ENCODE measurements around the gene ASB9. TPM values are rescaled to one million over a fixed set of nuclear protein-coding genes. Genes with fewer than 3 reads are reported as not detected.

Gene ASB9
- total RNA-seq, 2 experiments from 2014 or later: not detected

DNA sequence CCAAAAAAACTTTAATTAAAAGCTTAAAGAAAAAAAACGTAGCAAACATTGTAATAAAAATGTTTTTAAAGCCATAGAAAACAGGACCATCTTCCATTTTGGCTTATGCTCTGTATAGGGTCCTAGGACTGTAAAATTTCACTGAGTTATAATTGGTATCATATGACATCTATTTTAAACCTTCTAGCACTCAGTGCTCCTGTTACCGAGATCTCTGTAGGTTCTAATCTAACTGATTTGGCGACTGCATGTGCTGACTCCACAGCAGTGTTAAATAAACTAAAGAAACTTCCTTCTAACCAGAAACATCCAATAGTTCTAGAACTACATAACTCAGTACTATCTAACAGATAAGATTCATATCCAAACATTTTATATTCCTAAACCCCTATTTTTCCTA, 45.6 kb upstream of the ASB9 start, which contains the start of gene ASB11:
TSS of gene ASB11 (minus strand) at position 132 of the 400 bp plus-strand sequence. CDS start at position 97, 35 bp downstream.
- no TSS peak for BruUV-seq (replicated peaks)
- CTCF ChIA-PET (ENCODE audit: unreplicated experiment): no interaction called here
- Histone ChIP-seq H3K9me2 (ENCODE audit: insufficient read depth, low read length) (no peaks in the 10 kb centered on the region), H4K20me1 (ENCODE audit: insufficient read depth, low read length) (no peaks in the 10 kb centered on the region), H3K4me3 (ENCODE audit: low read depth, low read length, poor library complexity, severe bottlenecking) (no peak within 1 kb of the TSS), H3K4me2 (ENCODE audit: low read length) (no peak within 1 kb of the TSS), H3K27ac (ENCODE audit: low read depth, low read length, poor library complexity, severe bottlenecking) (no peak within 1 kb of the TSS), H2AFZ (ENCODE audit: low read length) (no peak within 1 kb of the TSS), H3K4me1 (ENCODE audit: insufficient read depth, low read length, poor library complexity, severe bottlenecking) (no peaks in the 10 kb centered on the region), H3K79me2 (ENCODE audit: insufficient read depth, low read depth, low read length) (no peaks in the 10 kb centered on the region), H3K36me3 (ENCODE audit: insufficient read depth, low read length) (peaks cover 4% of the 10 kb centered on the region; the same call in 1 of the 2 replicates), H3K9me3 (ENCODE audit: low read length) (no peaks in the 10 kb centered on the region)
- intact Hi-C loops (cut with micrococcal nuclease; ENCODE audit: unreplicated experiment): no loop called here
- POLR2A ChIA-PET: no interaction called here
- no peak for DNase-seq (ENCODE audit: low spot score)
- TF ChIP-seq, protein P1, sequence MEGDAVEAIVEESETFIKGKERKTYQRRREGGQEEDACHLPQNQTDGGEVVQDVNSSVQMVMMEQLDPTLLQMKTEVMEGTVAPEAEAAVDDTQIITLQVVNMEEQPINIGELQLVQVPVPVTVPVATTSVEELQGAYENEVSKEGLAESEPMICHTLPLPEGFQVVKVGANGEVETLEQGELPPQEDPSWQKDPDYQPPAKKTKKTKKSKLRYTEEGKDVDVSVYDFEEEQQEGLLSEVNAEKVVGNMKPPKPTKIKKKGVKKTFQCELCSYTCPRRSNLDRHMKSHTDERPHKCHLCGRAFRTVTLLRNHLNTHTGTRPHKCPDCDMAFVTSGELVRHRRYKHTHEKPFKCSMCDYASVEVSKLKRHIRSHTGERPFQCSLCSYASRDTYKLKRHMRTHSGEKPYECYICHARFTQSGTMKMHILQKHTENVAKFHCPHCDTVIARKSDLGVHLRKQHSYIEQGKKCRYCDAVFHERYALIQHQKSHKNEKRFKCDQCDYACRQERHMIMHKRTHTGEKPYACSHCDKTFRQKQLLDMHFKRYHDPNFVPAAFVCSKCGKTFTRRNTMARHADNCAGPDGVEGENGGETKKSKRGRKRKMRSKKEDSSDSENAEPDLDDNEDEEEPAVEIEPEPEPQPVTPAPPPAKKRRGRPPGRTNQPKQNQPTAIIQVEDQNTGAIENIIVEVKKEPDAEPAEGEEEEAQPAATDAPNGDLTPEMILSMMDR (conservative IDR thresholded peaks at IDR 0.05; ENCODE audit: low read length): no peak
- TF ChIP-seq EZH2phosphoT487 (IDR thresholded peaks at IDR 0.05; ENCODE audit: borderline replicate concordance, low read depth, low read length): no peak

DNA sequence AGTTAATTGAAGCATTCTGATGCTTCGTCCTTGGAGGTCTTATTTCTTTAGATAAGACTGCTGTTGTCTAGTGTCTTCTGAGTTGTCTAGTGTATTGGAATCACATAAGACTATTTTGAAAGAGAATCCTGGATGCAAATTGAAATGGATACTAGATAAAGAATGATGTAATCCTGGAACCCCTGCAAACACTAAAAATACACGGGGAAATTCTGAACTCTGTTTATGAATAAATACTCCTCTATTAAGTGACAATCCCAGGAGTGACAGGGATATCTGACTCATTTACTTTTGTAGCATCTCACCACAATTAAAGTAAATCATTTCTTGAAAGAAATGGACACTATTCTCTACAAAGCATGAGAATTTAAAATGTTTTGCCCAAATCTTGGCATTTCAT, 44.6 kb upstream of the ASB9 start:
- Histone ChIP-seq H4K20me1 (ENCODE audit: insufficient read depth, low read length) (no peaks in the 10 kb centered on the region), H3K4me2 (ENCODE audit: low read length) (no peak overlapping the region), H3K79me2 (ENCODE audit: insufficient read depth, low read depth, low read length) (no peaks in the 10 kb centered on the region), H3K9me3 (ENCODE audit: low read length) (no peaks in the 10 kb centered on the region), H3K9me2 (ENCODE audit: insufficient read depth, low read length) (no peaks in the 10 kb centered on the region), H2AFZ (ENCODE audit: low read length) (no peak overlapping the region), H3K4me1 (ENCODE audit: insufficient read depth, low read length, poor library complexity, severe bottlenecking) (no peaks in the 10 kb centered on the region), H3K36me3 (ENCODE audit: insufficient read depth, low read length) (no peaks in the 10 kb centered on the region), H3K4me3 (ENCODE audit: low read depth, low read length, poor library complexity, severe bottlenecking) (no peak overlapping the region), H3K27ac (ENCODE audit: low read depth, low read length, poor library complexity, severe bottlenecking) (no peak overlapping the region)
- no TSS peak for BruUV-seq (replicated peaks)
- ChIA-PET CTCF (ENCODE audit: unreplicated experiment) (no interaction called here), POLR2A (no interaction called here)
- intact Hi-C loops (cut with micrococcal nuclease; ENCODE audit: unreplicated experiment): no loop called here
- no peak for DNase-seq (ENCODE audit: low spot score)
- TF ChIP-seq EZH2phosphoT487 (IDR thresholded peaks at IDR 0.05; ENCODE audit: borderline replicate concordance, low read depth, low read length): no peak
- TF ChIP-seq, protein P1 (conservative IDR thresholded peaks at IDR 0.05; ENCODE audit: low read length): no peak

DNA sequence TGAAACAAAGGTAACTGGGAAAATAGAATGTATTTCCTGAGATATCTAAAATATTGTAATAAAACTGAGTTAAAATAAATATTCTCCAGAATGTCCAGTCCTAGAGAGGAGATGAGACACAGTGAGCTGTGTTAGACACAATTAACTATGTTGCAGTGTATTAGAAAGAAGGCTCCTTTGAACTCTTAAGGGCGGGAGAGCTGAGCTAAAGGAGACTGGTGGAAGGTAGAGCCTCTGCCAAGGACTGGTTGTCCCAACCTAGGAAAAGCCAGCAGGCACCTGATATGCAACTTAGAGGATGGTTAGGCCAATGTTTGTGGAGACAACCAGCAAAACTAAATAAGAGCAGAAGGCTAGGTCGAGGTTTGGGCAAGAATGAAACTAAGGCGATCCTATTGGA, 41.2 kb upstream of the ASB9 start:
- H4K20me1 ChIP-seq (ENCODE audit: insufficient read depth, low read length): no peaks in the 10 kb centered on the region
- no peak overlapping the region for H3K27ac ChIP-seq (ENCODE audit: low read depth, low read length, poor library complexity, severe bottlenecking)
- H3K4me2 ChIP-seq (ENCODE audit: low read length): no peak overlapping the region
- no peak for DNase-seq (ENCODE audit: low spot score)
- no peak overlapping the region for H2AFZ ChIP-seq (ENCODE audit: low read length)
- H3K36me3 ChIP-seq (ENCODE audit: insufficient read depth, low read length): no peaks in the 10 kb centered on the region
- ChIA-PET POLR2A (no interaction called here), CTCF (ENCODE audit: unreplicated experiment) (no interaction called here)
- H3K4me1 ChIP-seq (ENCODE audit: insufficient read depth, low read length, poor library complexity, severe bottlenecking): no peaks in the 10 kb centered on the region
- no TSS peak for BruUV-seq (replicated peaks)
- no peaks in the 10 kb centered on the region for H3K9me2 ChIP-seq (ENCODE audit: insufficient read depth, low read length)
- no peaks in the 10 kb centered on the region for H3K9me3 ChIP-seq (ENCODE audit: low read length)
- no peaks in the 10 kb centered on the region for H3K79me2 ChIP-seq (ENCODE audit: insufficient read depth, low read depth, low read length)
- H3K4me3 ChIP-seq (ENCODE audit: low read depth, low read length, poor library complexity, severe bottlenecking): no peak overlapping the region
- TF ChIP-seq, protein P1 (conservative IDR thresholded peaks at IDR 0.05; ENCODE audit: low read length): no peak
- no peak for TF ChIP-seq EZH2phosphoT487 (IDR thresholded peaks at IDR 0.05; ENCODE audit: borderline replicate concordance, low read depth, low read length)
- intact Hi-C loops (cut with micrococcal nuclease; ENCODE audit: unreplicated experiment): no loop called here
